Measurements from ENCODE around the gene ARFGAP2. TPM values are rescaled to one million over a fixed set of nuclear protein-coding genes. Genes with fewer than 3 reads are reported as not detected.
"Not testable (repeated sequence)": the region's sequence is repeated elsewhere in the genome, so short reads cannot be mapped to it uniquely, and the experiment has no call there.

The ARFGAP2 gene
- 77.9 TPM for total RNA-seq

GRCh38 chr11:47176328-47177228 lies at the start of gene ARFGAP2:
ARFGAP2 (minus strand) TSS chr11:47176879; CDS start chr11:47176853, 26 bp downstream.
- peak; percentile 93 for ATAC-seq

DNA sequence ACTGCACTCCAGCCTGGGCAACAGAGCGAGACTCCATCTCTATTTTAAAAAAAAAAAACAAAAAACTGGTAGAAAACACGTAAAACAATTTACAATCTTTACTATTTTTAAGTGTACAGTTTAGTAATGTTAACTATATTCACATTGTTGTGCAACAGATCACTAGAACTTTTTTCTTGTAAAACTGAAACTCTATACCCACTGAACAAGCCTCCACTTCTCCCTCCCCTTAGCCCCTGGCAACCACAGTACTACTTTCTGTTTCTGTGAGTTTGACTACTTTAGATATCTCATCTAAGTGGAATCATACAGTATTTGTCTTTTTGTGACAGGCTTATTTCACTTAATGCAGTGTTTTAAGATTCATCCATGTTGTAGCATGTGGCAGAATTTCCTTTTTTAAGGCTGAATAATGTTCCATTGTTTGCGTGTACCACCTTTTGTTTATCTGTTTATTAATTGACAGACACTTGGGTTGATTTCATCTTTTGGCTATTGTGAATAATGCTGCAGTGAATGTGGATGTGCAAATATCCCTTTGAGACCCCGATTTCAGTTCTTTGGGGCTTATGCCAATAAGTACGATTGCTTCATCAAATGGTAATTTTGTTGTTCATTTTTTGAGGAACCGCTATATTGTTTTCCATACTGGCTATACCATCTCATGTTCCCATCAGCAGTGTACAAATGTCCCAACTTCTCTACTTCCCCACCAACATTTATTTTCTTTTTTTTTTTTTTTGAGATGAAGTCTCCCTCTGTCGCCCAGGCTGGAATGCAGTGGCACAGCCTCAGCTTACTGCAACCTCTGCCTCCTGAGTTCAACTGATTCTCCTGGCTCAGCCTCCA lies 49.1 kb upstream of the ARFGAP2 start:
- no peak for ATAC-seq

GRCh38 chr11:47222696-47223095 lies 46.0 kb upstream of the ARFGAP2 start:
- ATAC-seq = no peak

DNA sequence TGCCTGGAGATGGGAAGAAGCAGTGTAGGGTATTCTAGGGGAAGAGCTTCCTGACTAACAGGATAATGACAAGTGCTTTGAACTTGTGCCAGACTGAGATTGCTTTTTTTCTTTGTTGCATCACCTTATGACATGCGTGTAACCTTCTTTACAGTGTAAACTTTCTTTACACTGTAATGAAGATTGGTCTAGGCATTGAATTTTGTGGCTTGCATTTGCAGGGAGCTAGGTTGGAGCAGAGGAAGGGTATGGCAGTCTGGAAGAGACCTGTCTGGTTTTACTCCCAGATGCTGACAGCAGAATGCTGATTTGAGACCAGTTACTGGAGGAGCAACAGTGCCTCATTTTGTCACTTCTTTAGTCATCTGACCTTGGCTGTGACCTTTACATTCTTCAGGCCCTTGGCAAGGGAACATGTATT lies 43.7 kb upstream of the ARFGAP2 start:
- ATAC-seq = peak; percentile 70

- ATAC-seq = peak; percentile 26
Observed at GRCh38 chr11:47216121-47216798, 39.6 kb upstream of the ARFGAP2 start.

GRCh38 chr11:47215366-47215910 lies 38.8 kb upstream of the ARFGAP2 start:
- no peak for ATAC-seq

DNA sequence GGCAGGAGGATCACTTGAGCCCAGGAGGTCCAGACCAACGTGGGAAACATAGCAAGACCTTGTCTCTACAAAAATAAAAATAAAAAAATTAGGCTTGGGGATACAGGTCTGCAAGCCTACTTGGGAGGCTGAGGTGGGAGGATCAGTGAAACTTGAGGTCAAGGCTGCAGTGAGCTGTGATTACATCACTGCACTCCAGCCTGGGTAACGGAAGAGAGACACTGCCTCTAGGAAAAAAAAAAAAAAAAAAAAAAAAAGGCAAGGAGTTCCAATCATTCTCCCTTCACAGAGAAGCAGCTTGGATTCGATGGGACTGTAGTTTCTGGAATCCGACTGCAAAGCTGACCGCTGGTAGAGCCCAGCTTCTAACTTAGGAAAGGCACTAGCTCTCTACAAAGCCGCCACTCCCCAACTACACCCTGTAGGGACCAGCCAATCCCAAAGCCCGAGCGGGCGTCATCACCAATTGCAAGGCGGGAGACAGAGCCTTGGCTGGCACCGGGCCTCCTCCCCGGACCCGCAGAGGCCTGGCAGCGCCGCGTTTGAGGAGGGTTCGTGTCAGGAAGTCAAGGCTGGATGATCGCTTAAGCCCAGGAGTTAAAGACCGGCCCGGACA lies 37.4 kb upstream of the ARFGAP2 start:
- ATAC-seq = peak; percentile 88

DNA sequence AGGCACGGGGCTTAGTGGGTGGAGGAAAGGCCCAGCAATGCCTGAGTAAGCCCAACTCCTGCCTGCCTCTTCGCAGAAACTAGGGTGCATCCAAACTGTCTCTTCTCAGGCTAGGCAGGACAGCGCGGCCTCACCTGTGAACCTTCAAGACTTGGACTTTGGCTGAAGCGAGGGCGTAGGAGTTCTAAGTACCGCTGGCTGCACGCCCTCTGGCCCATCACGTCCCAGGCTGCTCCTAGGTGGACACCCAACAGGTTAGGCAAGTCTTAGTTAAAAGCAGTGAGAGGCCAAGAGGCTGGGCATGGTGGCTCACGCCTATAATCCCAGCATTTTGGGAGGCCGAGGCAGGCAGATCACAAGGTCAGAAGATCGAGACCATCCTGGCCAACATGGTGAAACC lies 36.3 kb upstream of the ARFGAP2 start:
- peak; percentile 7 for ATAC-seq

DNA sequence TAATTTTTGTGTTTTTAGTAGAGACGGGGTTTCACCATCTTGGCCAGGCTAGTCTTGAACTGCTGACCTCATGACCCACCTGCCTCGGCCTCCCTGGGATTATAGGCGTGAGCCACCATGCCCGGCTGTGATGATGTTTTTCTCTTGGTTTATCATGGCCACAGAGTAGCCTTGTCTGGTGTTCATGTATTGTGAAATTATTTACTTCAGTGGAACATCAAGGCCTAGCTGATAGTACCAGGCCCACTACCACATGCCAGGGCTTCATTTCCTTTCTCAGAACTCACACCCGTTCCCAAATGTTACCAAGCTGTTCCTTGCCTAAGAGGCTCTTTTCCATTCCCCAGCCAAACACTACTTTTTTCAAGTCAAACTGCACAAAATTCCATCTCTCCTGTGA lies 31.9 kb upstream of the ARFGAP2 start:
- ATAC-seq = no peak

- ATAC-seq = not testable (repeated sequence)
Observed at GRCh38 chr11:47208008-47208552, 31.4 kb upstream of the ARFGAP2 start.

- no peak for ATAC-seq
Observed at GRCh38 chr11:47207459-47207858, 30.8 kb upstream of the ARFGAP2 start.

GRCh38 chr11:47206577-47206976 lies 29.9 kb upstream of the ARFGAP2 start:
- not testable (repeated sequence) for ATAC-seq

GRCh38 chr11:47204637-47204989 lies 27.9 kb upstream of the ARFGAP2 start:
- ATAC-seq = peak; percentile 94

DNA sequence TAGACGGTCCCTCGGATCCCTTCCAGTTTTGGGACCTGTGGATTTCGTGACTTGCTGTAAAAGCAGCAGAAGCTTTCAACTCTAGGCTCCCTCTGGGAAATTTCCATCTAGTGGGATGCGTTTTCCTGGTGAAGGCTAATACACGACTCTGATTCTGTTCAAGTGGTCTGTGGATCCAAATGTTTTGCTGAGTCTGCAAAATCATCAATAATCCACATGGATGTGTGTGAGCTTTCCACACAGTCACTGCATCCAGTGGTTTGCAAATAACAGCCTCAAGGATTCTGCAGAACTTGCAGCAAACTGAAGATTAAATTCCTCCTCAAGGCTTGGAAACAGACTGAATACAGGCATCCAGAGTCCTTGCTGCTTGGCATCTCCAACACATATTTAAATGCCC lies 25.9 kb upstream of the ARFGAP2 start:
- ATAC-seq = no peak

DNA sequence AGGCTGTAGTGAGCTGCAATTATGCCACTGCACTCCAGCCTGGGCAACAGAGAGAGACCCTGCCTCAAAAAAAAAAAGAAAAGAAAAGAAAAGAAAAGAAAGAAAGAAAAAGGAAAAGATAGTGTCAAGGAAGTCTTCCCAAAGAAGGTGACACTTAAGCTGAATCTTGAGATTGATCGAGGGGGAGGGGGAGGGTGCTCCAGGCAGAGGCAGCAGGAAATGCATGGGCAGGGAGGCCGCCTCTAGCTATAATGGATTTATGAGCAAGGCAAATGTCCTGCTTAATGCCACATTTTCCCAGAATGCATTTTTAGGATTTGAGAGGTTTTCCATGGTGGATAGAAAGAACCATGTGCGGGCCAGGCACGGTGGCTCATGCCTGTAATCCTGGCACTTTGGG lies 24.3 kb upstream of the ARFGAP2 start:
- ATAC-seq = no peak

DNA sequence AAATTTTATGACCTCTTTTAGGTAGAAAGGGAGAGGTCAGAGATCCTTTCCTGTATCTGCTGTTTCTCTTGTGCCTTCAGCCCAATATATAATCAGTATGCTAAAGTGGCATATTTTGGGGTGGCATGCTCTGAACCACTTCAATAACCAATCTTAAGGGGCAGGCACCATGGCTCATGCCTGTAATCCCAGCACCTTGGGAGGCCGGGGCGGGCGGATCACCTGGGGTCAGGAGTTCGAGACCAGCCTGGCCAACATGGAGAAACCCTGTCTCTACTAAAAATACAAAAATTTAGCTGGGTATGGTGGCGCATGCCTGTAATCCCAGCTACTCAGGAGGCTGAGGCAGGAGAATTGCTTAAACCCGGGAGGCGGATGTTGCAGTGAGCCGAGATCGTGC lies 21.5 kb upstream of the ARFGAP2 start:
- not testable (repeated sequence) for ATAC-seq

DNA sequence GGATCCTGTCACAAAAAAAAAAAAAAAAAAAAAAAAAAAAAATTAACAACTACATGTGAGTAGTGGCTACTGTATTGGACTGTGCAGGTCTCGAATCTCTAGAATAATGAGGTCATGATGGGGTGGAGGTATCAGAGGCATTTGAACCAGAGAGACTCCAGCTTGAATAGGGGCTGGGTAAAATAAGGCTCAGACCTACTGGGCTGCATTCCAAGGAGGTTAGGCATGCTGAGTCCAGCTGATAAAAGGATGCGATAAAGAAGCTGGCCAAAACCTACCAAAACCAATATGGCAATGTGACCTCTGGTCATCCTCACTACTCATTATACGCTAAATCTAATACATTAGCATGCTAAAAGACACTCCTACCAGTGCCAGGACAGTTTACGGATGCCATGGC lies 15.4 kb upstream of the ARFGAP2 start:
- no peak for ATAC-seq

- ATAC-seq = not testable (repeated sequence)
Observed at GRCh38 chr11:47191137-47191536, 14.5 kb upstream of the ARFGAP2 start.

GRCh38 chr11:47189100-47189834 lies 12.6 kb upstream of the ARFGAP2 start:
- peak; percentile 58 for ATAC-seq

DNA sequence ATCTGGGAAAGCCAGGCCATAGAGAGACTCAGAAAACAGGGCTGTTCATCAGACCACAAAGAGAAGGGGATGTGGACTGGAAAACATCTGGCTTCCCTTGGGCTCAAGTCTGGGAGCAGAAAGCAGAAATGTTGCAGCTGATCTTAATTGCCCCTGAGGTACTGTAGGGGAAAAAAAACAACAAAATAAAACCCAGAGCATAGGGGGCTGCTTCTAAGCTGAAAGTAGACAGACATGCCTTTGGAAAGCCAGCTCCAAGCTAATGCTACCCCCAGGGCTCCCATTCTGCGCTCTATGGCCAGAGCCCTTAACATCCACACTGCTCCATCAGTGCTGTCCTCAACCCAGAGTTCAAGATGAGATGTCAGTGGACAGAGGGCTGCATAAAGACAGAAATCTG lies 11.6 kb upstream of the ARFGAP2 start:
- ATAC-seq = no peak

DNA sequence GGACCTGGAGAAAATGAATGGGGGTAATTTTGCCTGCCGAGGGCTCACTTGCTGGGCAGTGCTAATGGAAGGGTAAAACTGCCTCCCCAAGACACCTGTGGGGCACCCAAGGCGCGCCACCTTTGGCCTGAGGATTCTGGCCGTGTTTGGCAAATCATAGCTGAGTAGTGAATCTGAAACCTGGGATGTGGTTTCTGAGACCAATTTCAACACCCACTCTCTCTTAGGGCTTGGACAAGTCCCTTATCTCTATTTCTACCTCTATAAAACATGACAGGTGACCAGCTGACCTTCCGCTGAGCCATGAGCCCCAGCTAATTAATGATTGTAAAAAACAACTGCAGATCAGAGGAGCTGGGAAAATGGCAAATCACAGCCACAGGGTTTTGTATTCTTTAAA lies 11.0 kb upstream of the ARFGAP2 start:
- no peak for ATAC-seq

Measured in esophagus mucosa (tissue), 1 donor.